Breast epithelium (tissue), 3 donors: ENCODE measurements around the gene CEP85L.

Source experiments
- CTCF ChIP-seq, 3 donors: fragments of 450-650 bp; IDR thresholded peaks; one replicate each; pipeline ENCODE4 v1.5.1; 2016 to 2017; ENCODE audit warnings: antibody characterized with exemption in 3 of 3, mild to moderate bottlenecking in 3 of 3, moderate library complexity in 3 of 3
- POLR2AphosphoS5 ChIP-seq, 3 donors: sonication (generic); formaldehyde crosslinking; IDR thresholded peaks; one replicate each; pipeline ENCODE4 v1.6.1; 2017; ENCODE audit warnings: antibody characterized with exemption in 3 of 3

GRCh38 chr6:118535176-118535844 is 116.1 kb downstream of the CEP85L start:
- TF ChIP-seq CTCF (IDR thresholded peaks at IDR 0.05) (no peak), POLR2AphosphoS5 (IDR thresholded peaks at IDR 0.05) (no peak)
